Raji (cell line): ENCODE data around the gene SLC2A9.

Experiments
- POLR2A ChIP-seq: IDR thresholded peaks from 2 replicates; pipeline ENCODE4 v1.6.1; 2011; ENCODE audit warnings: low read depth, low read length, control low read depth; ENCODE audit not compliant: insufficient read depth

Gene SLC2A9

GRCh38 chr4:9833421-9833820 lies 187.9 kb downstream of the SLC2A9 start:
- no peak for TF ChIP-seq POLR2A

- no peak for TF ChIP-seq POLR2A
These were observed 188.7 kb downstream of the SLC2A9 start for GRCh38 chr4:9832640-9833039.

- TF ChIP-seq POLR2A, result no peak
These were observed 194.7 kb downstream of the SLC2A9 start for GRCh38 chr4:9826551-9826950.

- no peak for TF ChIP-seq POLR2A
These were observed 196.2 kb downstream of the SLC2A9 start for GRCh38 chr4:9825049-9825448.

- TF ChIP-seq POLR2A, result no peak
These were observed 201.0 kb downstream of the SLC2A9 start for GRCh38 chr4:9820343-9820742.

GRCh38 chr4:9816285-9816684 lies 205.0 kb downstream of the SLC2A9 start:
- no peak for TF ChIP-seq POLR2A

GRCh38 chr4:9812501-9813340 lies 208.6 kb downstream of the SLC2A9 start:
- TF ChIP-seq POLR2A, result no peak

GRCh38 chr4:9811806-9812205 lies 209.5 kb downstream of the SLC2A9 start:
- TF ChIP-seq POLR2A, result no peak

GRCh38 chr4:9808077-9808476 lies 213.2 kb downstream of the SLC2A9 start:
- no peak for TF ChIP-seq POLR2A

- no peak for TF ChIP-seq POLR2A
These were observed 216.4 kb downstream of the SLC2A9 start for GRCh38 chr4:9804918-9805317.

- TF ChIP-seq POLR2A, result no peak
These were observed 220.4 kb downstream of the SLC2A9 start for GRCh38 chr4:9800848-9801247.

GRCh38 chr4:9792381-9792780 lies 228.9 kb downstream of the SLC2A9 start:
- TF ChIP-seq POLR2A, result no peak

GRCh38 chr4:9782136-9782436 lies 239.2 kb downstream of the SLC2A9 start:
- no peak for TF ChIP-seq POLR2A

- TF ChIP-seq POLR2A, result no peak
These were observed 239.8 kb downstream of the SLC2A9 start, which contains the start of gene DRD5 for GRCh38 chr4:9781343-9782135. Gene DRD5, plus strand, starts transcription at chr4:9781634. Its CDS starts 396 bp downstream, at chr4:9782030.
